IgD-negative memory B cell (primary cell): ENCODE data around the gene RIT1. TPM values are rescaled to one million over a fixed set of nuclear protein-coding genes. Genes with fewer than 3 reads are reported as not detected.
"Not testable (repeated sequence)": the region's sequence is repeated elsewhere in the genome, so short reads cannot be mapped to it uniquely, and the experiment has no call there.

Experiments
- H3K27ac Mint-ChIP-seq, 3 donors: one replicate each; pipeline ENCODE4 v1.8.0; 2020 to 2022; ENCODE audit warnings: mild to moderate bottlenecking in 3 of 3, mixed read lengths in 3 of 3, moderate library complexity in 1 of 3
- H3K27me3 Mint-ChIP-seq: one replicate; pipeline ENCODE4 v1.8.0; 2021; ENCODE audit warnings: mixed read lengths
- H3K36me3 Mint-ChIP-seq: one replicate; pipeline ENCODE4 v1.8.0; 2020; ENCODE audit warnings: mild to moderate bottlenecking, mixed read lengths
- H3K4me1 Mint-ChIP-seq, 3 donors: one replicate each; pipeline ENCODE4 v1.8.0; 2020 to 2022; ENCODE audit warnings: mixed read lengths in 3 of 3, mild to moderate bottlenecking in 1 of 3
- H3K4me3 Mint-ChIP-seq, 4 donors: one replicate each; pipeline ENCODE4 v1.8.0; 2020 to 2022; ENCODE audit warnings: mild to moderate bottlenecking in 4 of 4, mixed read lengths in 4 of 4, moderate library complexity in 3 of 4
- H3K9me3 Mint-ChIP-seq, 3 donors: one replicate each; pipeline ENCODE4 v1.8.0; 2020 to 2021; ENCODE audit warnings: mixed read lengths in 3 of 3, mild to moderate bottlenecking in 1 of 3
- polyA plus RNA-seq: library from polyadenylated mRNA; unstranded; fragments of 300-500 nt; fragmentation: Illumina TruSeq; gene quantifications from one replicate; pipeline ENCODE4 v1.2.3, GENCODE V29; 2021

RIT1 gene
- polyA plus RNA-seq, 1 donor from 2014 or later = 12.7 TPM

DNA sequence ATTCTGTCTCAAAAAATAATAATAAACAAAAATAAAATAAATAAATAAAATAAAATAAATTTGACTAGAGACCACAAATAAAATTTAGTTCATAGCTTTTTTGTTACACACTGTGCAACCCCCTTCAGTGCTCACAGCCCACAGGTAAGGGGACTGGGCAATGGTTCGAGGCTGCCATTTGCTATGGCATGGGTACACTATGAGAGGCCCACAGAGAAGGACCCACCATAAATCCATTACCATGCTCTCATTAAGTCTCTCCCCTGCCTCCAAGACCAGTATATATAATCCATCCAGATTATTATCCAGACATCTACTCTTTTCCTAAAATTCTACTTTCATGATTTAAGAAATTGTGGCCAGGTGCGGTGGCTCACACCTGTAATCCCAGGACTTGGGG, 8.7 kb upstream of the RIT1 start:
- H3K27ac Mint-ChIP-seq = peak overlapping the region in 1 of 3 donors; percentile 43
- peaks cover 0 to 8% (median 0%) of the 10 kb centered on the region in 3 donors for H3K4me1 Mint-ChIP-seq
- H3K27me3 Mint-ChIP-seq = no peaks in the 10 kb centered on the region
- no peaks in the 10 kb centered on the region for H3K9me3 Mint-ChIP-seq
- no peak overlapping the region for H3K4me3 Mint-ChIP-seq
- H3K36me3 Mint-ChIP-seq = peaks cover 3% of the 10 kb centered on the region

DNA sequence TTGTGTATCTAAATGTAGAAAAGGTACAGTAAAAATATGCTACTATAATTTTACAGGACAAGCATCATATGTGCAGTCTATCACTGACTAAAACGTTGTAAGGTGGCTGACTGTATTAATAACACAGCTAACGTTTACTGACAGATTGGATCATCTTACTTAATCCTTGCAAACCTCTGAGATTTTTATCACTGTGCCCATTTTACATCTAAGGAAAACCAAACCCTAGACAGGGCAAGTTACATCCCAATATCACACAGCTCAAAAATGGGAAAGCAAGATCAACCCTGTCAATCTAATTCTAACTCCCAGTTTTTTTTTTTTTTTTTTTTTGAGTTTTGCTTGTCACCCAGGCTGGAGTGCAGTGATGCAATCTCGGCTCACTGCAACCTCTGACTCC, 7.5 kb upstream of the RIT1 start:
- Mint-ChIP-seq H3K27me3 (no peaks in the 10 kb centered on the region), H3K4me3 (no peak overlapping the region), H3K9me3 (no peaks in the 10 kb centered on the region), H3K27ac (no peak overlapping the region), H3K36me3 (peaks cover 3% of the 10 kb centered on the region), H3K4me1 (peaks cover 0 to 8% (median 0%) of the 10 kb centered on the region in 3 donors)

DNA sequence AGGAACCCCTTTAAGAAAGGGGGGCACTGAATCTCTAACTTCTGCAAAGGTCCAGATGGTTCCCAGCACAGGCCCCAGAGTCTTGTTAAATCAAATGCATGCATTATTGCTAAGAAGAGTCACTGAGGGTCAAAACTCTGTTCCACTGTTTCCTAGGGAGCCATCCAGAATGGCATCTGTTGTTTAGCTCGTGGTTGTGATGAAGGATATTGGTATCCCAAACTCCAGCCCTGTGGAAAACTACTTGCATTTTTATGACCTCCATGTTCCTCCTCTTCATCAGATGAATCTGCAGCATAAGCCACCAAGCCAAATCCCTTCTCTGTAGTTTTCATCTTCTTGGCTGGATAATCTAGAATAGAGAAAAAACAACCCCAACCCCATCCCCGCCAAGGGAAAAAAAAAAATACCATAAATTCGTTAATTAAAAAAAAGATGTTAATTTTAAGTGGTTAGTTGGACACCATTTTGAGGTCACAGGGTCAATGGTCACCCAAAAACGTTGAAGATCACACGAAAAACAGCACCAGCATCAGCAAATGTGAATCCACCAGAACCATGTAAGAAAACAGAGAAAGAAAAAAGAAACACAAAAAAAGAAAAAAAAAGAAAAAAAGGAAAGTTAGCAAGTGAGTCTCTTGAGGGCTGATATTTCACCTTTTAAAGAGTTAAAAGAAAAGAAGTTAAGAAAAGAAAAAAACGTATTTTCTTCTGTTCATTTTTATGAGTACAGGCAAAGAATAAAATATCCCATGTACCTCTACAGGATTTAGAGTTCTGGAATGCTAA, 3.0 kb upstream of the RIT1 start:
- Mint-ChIP-seq H3K4me1 (peaks cover 17 to 24% (median 17%) of the 10 kb centered on the region in 3 donors), H3K27ac (no peak overlapping the region), H3K9me3 (no peaks in the 10 kb centered on the region), H3K36me3 (peaks cover 5% of the 10 kb centered on the region), H3K27me3 (no peaks in the 10 kb centered on the region), H3K4me3 (no peak overlapping the region)

DNA sequence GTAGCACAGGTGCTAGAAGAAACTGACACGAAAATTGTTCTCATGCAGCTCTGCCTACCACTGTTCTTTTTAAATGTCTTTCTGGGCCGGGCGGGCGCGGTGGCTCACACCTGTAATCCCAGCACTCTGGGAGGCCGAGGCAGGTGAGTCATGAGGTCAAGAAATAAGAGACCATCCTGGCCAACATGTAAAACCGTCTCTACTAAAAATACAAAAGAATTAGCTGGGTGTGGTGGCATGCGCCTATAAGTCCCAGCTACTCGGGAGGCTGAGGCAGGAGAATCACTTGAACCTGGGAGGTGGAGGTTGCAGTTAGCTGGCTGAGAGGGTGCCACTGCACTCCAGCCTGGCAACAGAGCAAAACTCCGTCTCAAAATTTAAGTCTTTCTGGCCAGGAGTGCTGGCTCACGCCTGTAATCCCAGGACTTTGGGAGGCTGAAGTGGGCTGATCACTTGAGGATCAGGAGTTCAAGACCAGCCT, 947 bp upstream of the RIT1 start:
- Mint-ChIP-seq H3K4me3 (peak overlapping the region; percentile 93 to 99 (median 98)), H3K27me3 (no peaks in the 10 kb centered on the region), H3K4me1 (peaks cover 17 to 24% (median 17%) of the 10 kb centered on the region in 3 donors), H3K36me3 (peaks cover 6% of the 10 kb centered on the region), H3K27ac (peak overlapping the region; percentile 89 to 95 (median 93)), H3K9me3 (no peaks in the 10 kb centered on the region)

DNA sequence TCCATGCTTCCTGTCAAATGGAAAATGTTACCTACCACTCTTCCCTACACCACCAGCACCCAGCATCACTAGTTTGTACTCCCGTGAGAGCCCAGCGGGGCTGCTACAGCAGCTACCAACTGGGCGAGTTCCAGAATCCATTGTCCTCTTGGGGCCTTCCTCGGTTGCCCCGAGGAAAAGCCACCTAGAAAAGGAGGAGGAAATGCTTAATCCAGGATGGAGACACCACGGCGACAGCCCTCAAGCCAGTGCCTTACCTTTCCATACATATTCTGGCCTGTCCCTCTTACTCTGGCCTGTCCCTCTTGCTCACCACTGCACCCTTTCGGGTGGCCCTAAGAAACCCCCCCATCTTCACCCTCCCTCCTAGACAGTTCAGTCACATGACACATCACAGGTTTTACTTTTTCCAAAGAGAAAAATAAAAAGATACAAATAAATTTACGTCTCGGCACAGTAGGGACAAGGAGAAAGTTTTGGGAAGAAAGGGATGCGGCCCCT, 478 bp downstream of the RIT1 start:
- no peaks in the 10 kb centered on the region for H3K9me3 Mint-ChIP-seq
- no peaks in the 10 kb centered on the region for H3K27me3 Mint-ChIP-seq
- H3K4me3 Mint-ChIP-seq = peak overlapping the region; percentile 93 to 99 (median 98)
- H3K27ac Mint-ChIP-seq = peak overlapping the region; percentile 89 to 95 (median 93)
- peaks cover 17 to 20% (median 19%) of the 10 kb centered on the region in 3 donors for H3K4me1 Mint-ChIP-seq
- peaks cover 4% of the 10 kb centered on the region for H3K36me3 Mint-ChIP-seq

DNA sequence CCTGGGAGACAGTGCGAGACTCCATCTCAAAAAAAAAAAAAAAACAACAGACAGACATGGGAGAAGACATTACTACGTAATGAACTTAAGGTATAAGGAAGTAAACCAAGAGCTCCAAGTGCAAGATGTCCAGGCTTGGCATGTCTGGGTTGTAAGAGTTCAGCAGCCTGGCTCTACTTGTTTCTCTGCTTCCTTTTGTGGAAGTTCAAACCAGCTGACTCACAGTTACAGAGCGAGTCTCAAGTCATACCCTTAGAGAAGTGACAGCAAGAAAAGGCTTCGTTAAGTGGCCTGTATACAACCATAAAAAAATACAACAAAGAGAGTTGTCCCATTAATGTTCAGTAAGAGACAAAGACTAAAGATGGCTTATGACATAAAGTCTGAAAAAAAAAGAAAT, 1.3 kb downstream of the RIT1 start:
- peak overlapping the region in 2 of 3 donors; percentile 6 to 89 for H3K27ac Mint-ChIP-seq
- peak overlapping the region in 3 of 4 donors; percentile 93 to 99 (median 96) for H3K4me3 Mint-ChIP-seq
- no peaks in the 10 kb centered on the region for H3K9me3 Mint-ChIP-seq
- no peaks in the 10 kb centered on the region for H3K27me3 Mint-ChIP-seq
- peaks cover 17 to 20% (median 19%) of the 10 kb centered on the region in 3 donors for H3K4me1 Mint-ChIP-seq
- H3K36me3 Mint-ChIP-seq = peaks cover 4% of the 10 kb centered on the region

DNA sequence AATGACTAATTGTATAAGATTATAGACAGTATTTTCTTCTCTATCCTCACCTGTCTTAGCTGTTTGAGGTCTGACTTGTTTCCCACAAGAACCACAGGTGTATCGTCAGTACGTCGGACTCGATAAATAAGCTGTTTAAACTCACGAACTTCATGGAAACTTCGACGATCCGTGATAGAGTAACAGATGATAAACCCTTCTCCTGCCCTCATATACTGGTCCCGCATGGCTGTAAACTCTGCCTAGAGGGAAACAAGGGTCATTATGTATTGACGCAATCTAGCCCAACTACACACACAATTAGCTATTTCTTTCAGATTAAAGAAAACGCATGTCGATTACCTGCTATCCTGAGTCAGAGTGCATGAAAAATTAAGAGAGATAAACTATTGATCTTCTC, 6.9 kb downstream of the RIT1 start:
- Mint-ChIP-seq H3K27ac (peak overlapping the region in 2 of 3 donors; percentile 39 to 63), H3K27me3 (no peaks in the 10 kb centered on the region), H3K4me3 (no peak overlapping the region), H3K36me3 (peaks cover 8% of the 10 kb centered on the region), H3K4me1 (peaks cover 0 to 10% (median 2%) of the 10 kb centered on the region in 3 donors), H3K9me3 (no peaks in the 10 kb centered on the region)

DNA sequence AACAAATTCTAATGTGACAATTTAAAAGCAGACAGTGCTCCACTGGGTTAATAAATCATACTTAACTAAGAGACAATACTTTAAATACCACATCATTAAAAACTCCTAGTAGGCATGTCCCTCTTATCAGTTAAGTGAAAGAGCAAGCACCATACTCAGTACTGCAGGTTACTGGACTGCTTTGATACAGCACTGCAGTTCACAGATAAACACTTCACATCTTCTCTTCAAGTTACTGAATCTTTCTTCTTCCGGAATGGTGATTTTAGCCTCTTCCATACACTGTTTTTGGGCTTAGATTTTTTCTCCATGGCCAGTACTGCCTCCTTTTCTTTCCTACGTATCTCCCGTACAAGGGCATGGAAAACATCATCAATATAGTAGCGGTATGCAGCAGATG, 11.0 kb downstream of the RIT1 start:
- no peaks in the 10 kb centered on the region for H3K27me3 Mint-ChIP-seq
- no peak overlapping the region for H3K27ac Mint-ChIP-seq
- peaks cover 0 to 10% (median 1%) of the 10 kb centered on the region in 3 donors for H3K4me1 Mint-ChIP-seq
- H3K9me3 Mint-ChIP-seq = no peaks in the 10 kb centered on the region
- peaks cover 6% of the 10 kb centered on the region for H3K36me3 Mint-ChIP-seq
- H3K4me3 Mint-ChIP-seq = no peak overlapping the region

DNA sequence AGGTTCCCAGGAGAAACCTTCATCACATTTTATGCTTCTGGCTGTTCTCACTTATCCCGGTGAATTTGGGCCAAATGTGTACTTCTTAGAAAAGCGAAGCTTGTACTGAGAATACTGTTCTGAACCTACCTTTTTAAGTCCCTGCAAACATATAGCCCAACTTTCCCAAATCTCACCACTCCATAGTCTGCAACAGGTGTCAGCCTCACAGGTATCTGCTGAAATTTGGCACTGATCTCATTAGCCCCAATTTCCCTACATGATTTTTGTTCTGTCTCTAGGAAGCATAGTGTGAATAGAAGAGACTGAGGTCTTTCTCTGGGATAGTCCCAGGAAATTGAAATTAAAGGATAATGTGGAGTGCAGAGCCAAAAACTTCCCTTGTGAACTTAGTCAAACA, 11.5 kb downstream of the RIT1 start:
- Mint-ChIP-seq H3K27ac (no peak overlapping the region), H3K9me3 (no peaks in the 10 kb centered on the region), H3K4me3 (no peak overlapping the region), H3K36me3 (peaks cover 4% of the 10 kb centered on the region), H3K27me3 (no peaks in the 10 kb centered on the region), H3K4me1 (peaks cover 0 to 10% (median 1%) of the 10 kb centered on the region in 3 donors)

DNA sequence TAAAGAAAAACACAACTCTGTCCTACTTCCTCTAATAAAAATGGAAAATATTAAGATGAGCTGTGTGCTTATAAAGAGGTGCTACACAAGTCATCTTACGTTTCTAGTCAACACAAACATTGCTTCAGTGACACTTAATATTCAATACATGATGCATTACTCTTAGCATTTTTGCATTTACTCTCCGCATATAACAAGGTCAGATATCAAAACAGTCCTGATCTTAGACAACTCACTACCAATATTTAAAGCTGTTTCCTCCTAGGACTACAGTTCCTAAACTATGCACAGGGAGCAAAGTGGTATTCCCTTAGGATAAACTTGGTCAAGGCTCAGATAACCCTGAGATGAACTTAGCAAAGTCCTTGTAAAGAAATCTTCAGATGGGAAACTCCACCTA, 12.3 kb downstream of the RIT1 start:
- Mint-ChIP-seq H3K36me3 (peaks cover 2% of the 10 kb centered on the region), H3K4me3 (no peak overlapping the region), H3K27me3 (no peaks in the 10 kb centered on the region), H3K4me1 (peaks cover 0 to 6% (median 1%) of the 10 kb centered on the region in 3 donors), H3K27ac (no peak overlapping the region), H3K9me3 (no peaks in the 10 kb centered on the region)

DNA sequence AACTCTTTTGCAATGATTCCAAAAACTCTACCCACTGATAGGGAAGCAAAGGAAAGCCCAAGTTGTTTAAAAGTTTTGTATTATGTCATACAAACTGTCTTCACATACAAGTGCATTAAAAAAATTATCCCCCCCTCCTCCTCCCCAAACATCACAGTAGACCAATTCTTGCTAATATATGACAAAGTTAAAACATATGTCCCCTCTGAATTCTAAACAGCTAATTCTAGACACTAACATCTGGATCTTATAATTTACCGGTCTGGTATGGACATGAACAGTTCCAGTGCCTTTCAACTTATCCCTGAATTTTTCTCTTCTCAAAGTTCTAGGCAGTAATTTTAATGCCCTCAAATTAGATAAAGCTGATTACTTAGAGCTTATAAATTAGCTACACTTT, 13.4 kb downstream of the RIT1 start:
- Mint-ChIP-seq H3K9me3 (no peaks in the 10 kb centered on the region), H3K36me3 (no peaks in the 10 kb centered on the region)

DNA sequence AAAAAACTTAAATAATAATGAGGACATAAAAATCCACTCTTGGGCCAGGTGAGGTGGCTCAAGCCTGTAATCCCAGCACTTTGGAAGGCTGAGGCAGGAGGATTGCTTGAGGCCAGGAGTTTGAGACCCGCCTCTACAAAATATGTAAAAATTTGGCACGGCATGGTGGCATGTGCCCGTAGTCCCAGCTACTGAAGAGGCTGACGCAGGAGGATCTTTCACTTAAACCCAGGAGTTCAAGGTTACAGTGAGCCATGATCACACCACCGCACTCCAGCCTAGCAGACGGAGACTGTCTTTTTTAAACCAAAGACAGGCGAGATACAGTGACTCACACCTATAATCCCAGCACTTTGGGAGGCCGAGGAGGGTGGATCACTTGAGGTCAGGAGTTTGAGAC, 14.7 kb downstream of the RIT1 start:
- H3K27ac Mint-ChIP-seq = not testable (repeated sequence)

More for the DNA sequence above, 13.4 kb downstream of the RIT1 start:
- peak overlapping the region in 1 of 3 donors; percentile 57 for H3K27ac Mint-ChIP-seq
- H3K4me3 Mint-ChIP-seq = no peak overlapping the region
- peaks cover 0 to 6% (median 1%) of the 10 kb centered on the region in 3 donors for H3K4me1 Mint-ChIP-seq
- H3K27me3 Mint-ChIP-seq = no peaks in the 10 kb centered on the region

DNA sequence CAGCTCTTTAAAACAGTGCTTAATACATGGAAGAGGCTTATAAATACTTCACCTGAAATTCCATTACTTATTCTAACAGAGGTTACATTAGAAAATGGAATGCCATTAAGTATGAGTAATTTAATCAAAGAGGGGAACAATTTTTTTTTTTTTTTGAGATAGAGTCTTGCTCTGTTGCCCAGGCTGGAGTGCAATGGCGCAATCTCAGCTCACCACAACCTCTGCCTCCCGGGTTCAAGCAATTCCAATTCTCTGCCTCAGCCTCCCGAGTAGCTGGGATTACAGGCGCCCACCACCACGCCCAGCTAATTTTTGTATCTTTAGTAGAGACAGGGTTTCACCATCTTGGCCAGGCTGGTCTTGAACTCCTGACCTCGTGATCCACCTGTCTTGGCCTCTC, 15.5 kb downstream of the RIT1 start:
- not testable (repeated sequence) for H3K9me3 Mint-ChIP-seq, H3K36me3 Mint-ChIP-seq, H3K27me3 Mint-ChIP-seq, H3K27ac Mint-ChIP-seq, H3K4me3 Mint-ChIP-seq, H3K4me1 Mint-ChIP-seq

More for the DNA sequence above, 14.7 kb downstream of the RIT1 start:
- not testable (repeated sequence) for H3K9me3 Mint-ChIP-seq, H3K36me3 Mint-ChIP-seq, H3K27me3 Mint-ChIP-seq, H3K4me1 Mint-ChIP-seq, H3K4me3 Mint-ChIP-seq

DNA sequence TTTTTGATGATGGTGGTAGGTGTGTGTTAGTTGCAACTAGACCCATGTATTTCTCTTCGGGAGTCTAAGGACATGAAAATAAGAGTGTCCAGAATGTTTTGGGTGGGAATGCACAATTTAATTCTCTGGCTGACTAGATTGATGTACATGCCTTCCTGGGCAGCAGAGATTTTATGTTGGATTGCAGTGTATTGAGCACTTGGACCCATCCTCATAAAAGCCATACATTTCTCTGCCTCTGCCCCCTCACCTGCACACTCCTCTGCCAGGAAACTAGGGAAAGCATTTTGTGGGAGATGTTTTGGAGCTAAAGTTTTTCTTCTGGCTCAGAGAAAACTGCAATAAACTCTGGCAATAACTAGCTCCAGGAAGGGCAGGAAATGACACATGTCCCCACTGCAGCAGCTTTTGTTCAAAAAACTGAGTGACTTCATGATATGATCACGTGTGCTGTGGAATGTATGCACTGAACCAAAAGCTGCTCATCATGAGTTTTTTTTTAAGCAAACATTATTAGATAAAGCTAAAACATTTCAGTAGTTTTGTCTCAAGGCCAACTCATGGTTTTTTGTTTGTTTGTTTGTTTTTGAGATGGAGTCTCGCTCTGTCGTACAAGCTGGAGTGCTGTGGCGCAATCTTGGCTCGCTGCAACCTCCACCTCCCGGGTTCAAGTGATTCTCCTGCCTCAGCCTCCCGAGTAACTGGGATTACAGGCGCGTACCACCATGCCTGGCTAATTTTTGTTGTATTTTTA, 17.6 kb downstream of the RIT1 start:
- H3K27me3 Mint-ChIP-seq = no peaks in the 10 kb centered on the region
- no peaks in the 10 kb centered on the region for H3K36me3 Mint-ChIP-seq
- H3K4me3 Mint-ChIP-seq = no peak overlapping the region
- no peaks in the 10 kb centered on the region for H3K4me1 Mint-ChIP-seq
- no peaks in the 10 kb centered on the region for H3K9me3 Mint-ChIP-seq
- no peak overlapping the region for H3K27ac Mint-ChIP-seq

DNA sequence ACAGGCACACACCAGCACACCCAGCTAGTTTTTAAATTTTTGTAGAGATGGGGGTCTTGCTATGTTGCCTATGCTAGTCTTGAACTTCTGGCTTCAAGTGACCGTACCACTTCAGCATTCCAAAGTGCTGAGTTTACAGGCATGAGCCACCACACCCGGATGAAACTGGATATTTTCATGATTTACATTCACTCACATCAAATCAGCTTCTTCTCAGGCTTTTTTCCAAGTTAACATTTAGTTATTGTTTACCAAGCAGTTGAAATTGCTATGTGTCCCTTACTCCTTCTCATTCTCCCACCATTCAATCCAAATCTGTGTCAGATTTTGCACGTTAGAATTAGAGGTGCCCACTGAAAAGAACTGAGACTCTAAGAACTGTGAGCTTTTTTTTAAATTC, 18.4 kb downstream of the RIT1 start:
- H3K36me3 Mint-ChIP-seq = no peaks in the 10 kb centered on the region
- no peak overlapping the region for H3K27ac Mint-ChIP-seq
- no peak overlapping the region for H3K4me3 Mint-ChIP-seq
- no peaks in the 10 kb centered on the region for H3K27me3 Mint-ChIP-seq
- no peaks in the 10 kb centered on the region for H3K9me3 Mint-ChIP-seq
- no peaks in the 10 kb centered on the region for H3K4me1 Mint-ChIP-seq
